IMR-90 (cell line): ENCODE data around the gene LAS1L. TPM values are rescaled to one million over a fixed set of nuclear protein-coding genes. Genes with fewer than 3 reads are reported as not detected.

Source experiments
- ATAC-seq: fragments of 200-7000 bp; cut with Tn5 transposase; 2 replicates; pipeline ENCODE4 v1.9.1; 2020; ENCODE audit warnings: low read depth, mild to moderate bottlenecking, moderate library complexity
- BruUV-seq: library from RNA; stranded (reverse); fragments of 400-500 nt; replicated peaks from 2 replicates; lab custom pipeline; 2021; lab: Mats Ljungman, UMichigan
- CTCF ChIA-PET: fragments of 300-600 bp; formaldehyde crosslinking; extraction: SDS; loops from one replicate; lab custom pipeline; 2021; ENCODE audit warnings: antibody characterized with exemption; lab: Yijun Ruan, JAX
- POLR2A ChIA-PET: fragments of 300-600 bp; sonication (Branson Sonifier 250); formaldehyde crosslinking; loops from one replicate; lab custom pipeline; 2022; ENCODE audit warnings: antibody characterized with exemption; ENCODE audit not compliant: unreplicated experiment; lab: Charles Lee
- DNase-seq: peaks from one replicate; pipeline ENCODE4 v3.0.0; 2013
- H2AFZ ChIP-seq: replicated peaks from 2 replicates; pipeline ENCODE3; 2013; ENCODE audit warnings: low read length, mild to moderate bottlenecking; ENCODE audit not compliant: poor library complexity
- H2AK5ac ChIP-seq: 2 replicates; pipeline ENCODE4 v1.6.1; 2013; ENCODE audit warnings: low read depth, low read length, inconsistent platforms
- H2AK9ac ChIP-seq: replicated peaks from 2 replicates; pipeline ENCODE3; 2013; ENCODE audit warnings: mild to moderate bottlenecking, low read depth, low read length, moderate library complexity; ENCODE audit not compliant: poor library complexity
- H2BK120ac ChIP-seq: 2 replicates; pipeline ENCODE4 v1.6.1; 2013; ENCODE audit warnings: low read depth, low read length, inconsistent platforms
- H2BK15ac ChIP-seq: 3 replicates; pipeline ENCODE4 v1.6.1; 2013; ENCODE audit warnings: low read depth, low read length, inconsistent platforms
- H2BK20ac ChIP-seq: 2 replicates; pipeline ENCODE4 v1.6.1; 2013; ENCODE audit warnings: low read depth, mild to moderate bottlenecking, inconsistent platforms, low read length, moderate library complexity
- H2BK5ac ChIP-seq: 2 replicates; pipeline ENCODE4 v1.6.1; 2013; ENCODE audit warnings: mild to moderate bottlenecking, low read depth, low read length, inconsistent platforms; ENCODE audit not compliant: poor library complexity, severe bottlenecking
- H3K14ac ChIP-seq: replicated peaks from 2 replicates; pipeline ENCODE4 v1.6.1; 2013; ENCODE audit warnings: low read depth, low read length, inconsistent platforms
- H3K18ac ChIP-seq: 2 replicates; pipeline ENCODE4 v1.6.1; 2013; ENCODE audit warnings: low read depth, low read length, control low read depth
- H3K23ac ChIP-seq: 2 replicates; pipeline ENCODE4 v1.6.1; 2013; ENCODE audit warnings: low read depth, low read length, inconsistent platforms
- H3K27ac ChIP-seq: 2 replicates; pipeline ENCODE4 v1.5.1; 2013; ENCODE audit warnings: mild to moderate bottlenecking, control low read depth, low read length; ENCODE audit not compliant: insufficient read depth
- H3K27me3 ChIP-seq: 2 replicates; pipeline ENCODE4 v1.6.1; 2013; ENCODE audit warnings: low read length; ENCODE audit not compliant: control insufficient read depth, insufficient read depth
- H3K36me3 ChIP-seq: 2 replicates; pipeline ENCODE4 v1.6.1; 2013; ENCODE audit warnings: low read length, mixed read lengths; ENCODE audit not compliant: control insufficient read depth, insufficient read depth
- H3K4ac ChIP-seq: 2 replicates; pipeline ENCODE4 v1.6.1; 2013; ENCODE audit warnings: low read depth, low read length, inconsistent platforms
- H3K4me1 ChIP-seq: 2 replicates; pipeline ENCODE4 v1.6.1; 2013; ENCODE audit warnings: low read length, mixed read lengths; ENCODE audit not compliant: control insufficient read depth, insufficient read depth
- H3K4me2 ChIP-seq: 2 replicates; pipeline ENCODE4 v1.6.1; 2013; ENCODE audit warnings: low read depth, mild to moderate bottlenecking, control low read depth, low read length, moderate library complexity
- H3K4me3 ChIP-seq: 2 replicates; pipeline ENCODE4 v1.5.1; 2013; ENCODE audit warnings: low read depth, mild to moderate bottlenecking, control low read depth, low read length, moderate library complexity; ENCODE audit not compliant: insufficient read depth
- H3K56ac ChIP-seq: 2 replicates; pipeline ENCODE4 v1.6.1; 2013; ENCODE audit warnings: low read length, inconsistent platforms; ENCODE audit not compliant: insufficient read depth; ENCODE audit errors: extremely low read depth
- H3K79me1 ChIP-seq, 2 experiments: 2 replicates each; pipeline ENCODE4 v1.6.1; 2013; ENCODE audit warnings: low read length in 2 of 2, inconsistent platforms in 1 of 2, low read depth in 1 of 2
- H3K9ac ChIP-seq: 2 replicates; pipeline ENCODE4 v1.6.1; 2013; ENCODE audit warnings: low read depth, low read length, control low read depth
- H3K9me1 ChIP-seq: 2 replicates; pipeline ENCODE4 v1.6.1; 2013; ENCODE audit warnings: low read length, inconsistent platforms; ENCODE audit not compliant: insufficient read depth
- H3K9me3 ChIP-seq: 2 replicates; pipeline ENCODE4 v1.6.1; 2013; ENCODE audit warnings: low read length; ENCODE audit not compliant: control insufficient read depth, insufficient read depth
- H4K20me1 ChIP-seq: 2 replicates; pipeline ENCODE4 v1.6.1; 2013; ENCODE audit warnings: low read length, inconsistent platforms; ENCODE audit not compliant: insufficient read depth
- H4K5ac ChIP-seq: 2 replicates; pipeline ENCODE4 v1.6.1; 2013; ENCODE audit warnings: mild to moderate bottlenecking, low read depth, low read length, control low read depth
- H4K8ac ChIP-seq, 2 experiments: 2 replicates each; pipeline ENCODE4 v1.6.1; 2013; ENCODE audit warnings: low read depth in 2 of 2, low read length in 2 of 2, control low read depth in 1 of 2, inconsistent platforms in 1 of 2
- H4K91ac ChIP-seq: 2 replicates; pipeline ENCODE4 v1.6.1; 2013; ENCODE audit warnings: low read depth, low read length, inconsistent platforms; ENCODE audit not compliant: insufficient read depth
- RFX5 ChIP-seq: IDR thresholded peaks from 2 replicates; pipeline ENCODE4 v1.8.0; 2012; ENCODE audit warnings: low read depth, mild to moderate bottlenecking, low read length, moderate library complexity
- WGBS, 2 experiments: methylation state at CpG; one replicate each; pipeline versions ENCODE4 v1.1.5 to v1.1.7; 2013; ENCODE audit warnings: missing lambda C conversion rate in 2 of 2; ENCODE audit not compliant: insufficient read length in 1 of 2; ENCODE audit errors: extremely low coverage in 2 of 2; 5-methylcytosine and 5-hydroxymethylcytosine counted together
- dilution Hi-C: fragments of 300-500 bp; cut with HindIII; formaldehyde crosslinking; loops from one replicate; pipeline ENCODE4 v1.14.3; 2018; ENCODE audit warnings: low sequenced_read_pairs; ENCODE audit not compliant: unreplicated experiment
- in situ Hi-C: fragments of 300-500 bp; cut with MboI; formaldehyde crosslinking; loops from 3 replicates; pipeline ENCODE4 v1.14.3; 2019; ENCODE audit warnings: low sequenced_read_pairs, inconsistent platforms, mixed read lengths
- intact Hi-C: fragments of 100-400 bp; cut with micrococcal nuclease; formaldehyde crosslinking; loops from 2 replicates; pipeline ENCODE4 v1.10.0; 2022
- polyA plus RNA-seq, 3 experiments: library from polyadenylated mRNA; depleted of rRNA; stranded (reverse); fragments of >200 nt; gene quantifications; 2 replicates each; pipeline ENCODE4 v1.2.3, GENCODE V29; 2012; ENCODE audit warnings: low replicate concordance in 1 of 3
- total RNA-seq: library from RNA; depleted of rRNA; stranded (reverse); fragments of >200 nt; gene quantifications from 2 replicates; pipeline ENCODE4 v1.2.3, GENCODE V29; 2012

Gene LAS1L
- total and polyA plus RNA-seq, 2 of the 4 experiments (the other 2 are of a cell fraction), result 22.8 to 29.2 TPM

- no peak overlapping the region for H3K4ac ChIP-seq
- H4K8ac ChIP-seq, result no peak overlapping the region
- dilution Hi-C loops, result no loop called here
- in situ Hi-C loops, result no loop called here
- H2BK120ac ChIP-seq, result no peak overlapping the region
- no peak overlapping the region for H3K18ac ChIP-seq
- WGBS, 2 experiments, result no CpG with 5 or more reads among the region's 11 CpGs
- intact Hi-C loops, result no loop called here
- no peak overlapping the region for H3K14ac ChIP-seq
- no peaks in the 10 kb centered on the region for H3K9me3 ChIP-seq
- ChIA-PET CTCF (no interaction called here), POLR2A (no interaction called here)
- no peak overlapping the region for H2AK9ac ChIP-seq
- H2BK20ac ChIP-seq, result no peak overlapping the region
- H2BK15ac ChIP-seq, result no peak overlapping the region
- no TSS peak for BruUV-seq
- H3K56ac ChIP-seq, result no peak overlapping the region
- no peak overlapping the region for H3K4me2 ChIP-seq
- H3K27me3 ChIP-seq, result no peaks in the 10 kb centered on the region; the same call in none of the 2 replicates
- H2AK5ac ChIP-seq, result no peak overlapping the region
- no peaks in the 10 kb centered on the region for H3K9me1 ChIP-seq
- no peak overlapping the region for H4K91ac ChIP-seq
- no peak overlapping the region for H4K5ac ChIP-seq
- no peak for TF ChIP-seq RFX5
- H2BK5ac ChIP-seq, result no peak overlapping the region
- H3K4me3 ChIP-seq, result no peak overlapping the region
- H3K36me3 ChIP-seq, result no peaks in the 10 kb centered on the region
- no peaks in the 10 kb centered on the region for H3K79me1 ChIP-seq
- H3K27ac ChIP-seq, result no peak overlapping the region
- no peaks in the 10 kb centered on the region for H4K20me1 ChIP-seq
- H3K4me1 ChIP-seq, result no peaks in the 10 kb centered on the region
- H3K23ac ChIP-seq, result no peak overlapping the region
- no peak overlapping the region for H2AFZ ChIP-seq
- DNase-seq (no peak), ATAC-seq (no peak)
- no peak overlapping the region for H3K9ac ChIP-seq
Measured at GRCh38 chrX:65502618-65503017, 32.0 kb downstream of the LAS1L start.
